ENCODE results near the gene FES.

GRCh38 chr15:90931575-90931827, 47.2 kb downstream of the FES start:
- no peak for TF ChIP-seq USF1 (IDR thresholded peaks at IDR 0.05)
- no peak for TF ChIP-seq YY1 (IDR thresholded peaks at IDR 0.05; ENCODE audit: low read depth)
- no peak for TF ChIP-seq ZBTB7A (IDR thresholded peaks at IDR 0.05; ENCODE audit: low read depth)
- no peak for TF ChIP-seq REST (IDR thresholded peaks at IDR 0.05; ENCODE audit: low read depth)
- no peak for TF ChIP-seq RAD21 (IDR thresholded peaks at IDR 0.05; ENCODE audit: low read depth)
- TF ChIP-seq FOXM1 (IDR thresholded peaks at IDR 0.05; ENCODE audit: borderline replicate concordance, low read depth) = no peak
- TF ChIP-seq MAX (IDR thresholded peaks at IDR 0.05) = no peak
- TF ChIP-seq CREB1 (IDR thresholded peaks at IDR 0.05; ENCODE audit: low read depth) = no peak
- no peak for TF ChIP-seq TCF12 (IDR thresholded peaks at IDR 0.05; ENCODE audit: low read depth)
- no peak for TF ChIP-seq TEAD4 (IDR thresholded peaks at IDR 0.05)
- no peak for TF ChIP-seq TAF1 (IDR thresholded peaks at IDR 0.05; ENCODE audit: low read depth)

All from Ishikawa (cell line).